Right atrium auricular region (tissue), 2 donors: Measurements from ENCODE around the gene PPM1H. TPM values are rescaled to one million over a fixed set of nuclear protein-coding genes. Genes with fewer than 3 reads are reported as not detected.

Experiments
- DNase-seq: peaks from one replicate; pipeline ENCODE4 v3.0.0-alpha.2; 2019; ENCODE audit warnings: low spot score
- H3K27ac ChIP-seq, 2 donors: fragments of 200-600 bp; sonication (generic); 1 replicate in 1 of 2; 2 replicates in 1 of 2; pipeline ENCODE4 v1.5.1; 2016 to 2019
- H3K27me3 ChIP-seq, 2 donors: fragments of 200-600 bp; sonication (generic); one replicate each; pipeline versions ENCODE4 v1.5.1 to v1.6.0; 2017 to 2019
- H3K36me3 ChIP-seq: fragments of 200-600 bp; sonication (generic); one replicate; pipeline ENCODE4 v1.5.1; 2016
- H3K4me1 ChIP-seq, 2 donors: fragments of 200-600 bp; sonication (generic); one replicate each; pipeline versions ENCODE4 v1.5.1 to v1.6.0; 2017 to 2019
- H3K4me3 ChIP-seq, 2 donors: fragments of 200-600 bp; sonication (generic); 1 replicate in 1 of 2; 2 replicates in 1 of 2; pipeline ENCODE4 v1.5.1; 2017 to 2019; ENCODE audit warnings: mild to moderate bottlenecking in 1 of 2, moderate library complexity in 1 of 2
- H3K9me3 ChIP-seq, 2 donors: fragments of 200-600 bp; sonication (generic); one replicate each; pipeline ENCODE4 v1.5.1; 2019
- CTCF ChIP-seq, 2 donors: fragments of 200-600 bp; sonication (generic); IDR thresholded peaks; one replicate each; pipeline ENCODE4 v1.5.1; 2019; ENCODE audit warnings: antibody characterized with exemption in 2 of 2
- total RNA-seq, 2 donors: library from RNA; depleted of rRNA; stranded (reverse); fragments of >200 nt; gene quantifications; one replicate each; pipeline ENCODE4 v1.1.0, GENCODE V29; 2016

Gene PPM1H
- total RNA-seq, 2 donors from 2014 or later = 3.1 to 5.0 TPM

- TF ChIP-seq CTCF (IDR thresholded peaks at IDR 0.05) = no peak
- Histone ChIP-seq H3K9me3 (no peaks in the 10 kb centered on the region), H3K4me3 (no peak overlapping the region), H3K27me3 (no peaks in the 10 kb centered on the region), H3K4me1 (peaks cover 0 to 34% of the 10 kb centered on the region in 2 donors), H3K36me3 (no peaks in the 10 kb centered on the region), H3K27ac (no peak overlapping the region)
- DNase-seq = no peak
Measured at GRCh38 chr12:62705846-62706245, 229.1 kb downstream of the PPM1H start.

GRCh38 chr12:62703011-62703380 lies 232.0 kb downstream of the PPM1H start:
- no peak for TF ChIP-seq CTCF (IDR thresholded peaks at IDR 0.05)
- Histone ChIP-seq H3K27ac (peak overlapping the region; percentile 47 to 70), H3K4me3 (no peak overlapping the region), H3K36me3 (no peaks in the 10 kb centered on the region), H3K4me1 (peaks cover 0 to 26% of the 10 kb centered on the region in 2 donors), H3K27me3 (no peaks in the 10 kb centered on the region), H3K9me3 (no peaks in the 10 kb centered on the region)
- DNase-seq = no peak

DNA sequence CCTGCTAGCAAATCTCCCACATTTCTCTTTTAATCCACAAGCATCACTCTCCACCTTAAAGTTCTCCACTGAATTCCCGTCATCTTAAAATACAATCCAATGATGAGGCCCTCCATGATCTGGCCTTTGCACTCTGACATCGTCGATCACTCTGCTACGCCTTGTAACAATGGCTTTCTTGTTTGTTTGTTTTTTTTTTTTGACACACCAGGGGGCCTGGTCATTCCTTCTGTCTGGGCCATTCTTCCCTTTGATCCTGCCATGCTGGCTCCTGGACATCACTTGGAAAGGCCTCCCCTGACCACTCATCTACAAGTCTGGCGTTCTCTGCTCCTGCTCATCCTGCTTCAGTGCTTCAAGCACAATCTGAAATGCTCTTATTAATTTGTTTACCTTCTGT lies 233.5 kb downstream of the PPM1H start:
- no peaks in the 10 kb centered on the region for H3K9me3 ChIP-seq
- H3K27me3 ChIP-seq = no peaks in the 10 kb centered on the region
- H3K36me3 ChIP-seq = no peaks in the 10 kb centered on the region
- H3K4me3 ChIP-seq = no peak overlapping the region
- DNase-seq = no peak
- no peak overlapping the region for H3K27ac ChIP-seq
- peaks cover 0 to 26% of the 10 kb centered on the region in 2 donors for H3K4me1 ChIP-seq
- no peak for TF ChIP-seq CTCF (IDR thresholded peaks at IDR 0.05)

DNA sequence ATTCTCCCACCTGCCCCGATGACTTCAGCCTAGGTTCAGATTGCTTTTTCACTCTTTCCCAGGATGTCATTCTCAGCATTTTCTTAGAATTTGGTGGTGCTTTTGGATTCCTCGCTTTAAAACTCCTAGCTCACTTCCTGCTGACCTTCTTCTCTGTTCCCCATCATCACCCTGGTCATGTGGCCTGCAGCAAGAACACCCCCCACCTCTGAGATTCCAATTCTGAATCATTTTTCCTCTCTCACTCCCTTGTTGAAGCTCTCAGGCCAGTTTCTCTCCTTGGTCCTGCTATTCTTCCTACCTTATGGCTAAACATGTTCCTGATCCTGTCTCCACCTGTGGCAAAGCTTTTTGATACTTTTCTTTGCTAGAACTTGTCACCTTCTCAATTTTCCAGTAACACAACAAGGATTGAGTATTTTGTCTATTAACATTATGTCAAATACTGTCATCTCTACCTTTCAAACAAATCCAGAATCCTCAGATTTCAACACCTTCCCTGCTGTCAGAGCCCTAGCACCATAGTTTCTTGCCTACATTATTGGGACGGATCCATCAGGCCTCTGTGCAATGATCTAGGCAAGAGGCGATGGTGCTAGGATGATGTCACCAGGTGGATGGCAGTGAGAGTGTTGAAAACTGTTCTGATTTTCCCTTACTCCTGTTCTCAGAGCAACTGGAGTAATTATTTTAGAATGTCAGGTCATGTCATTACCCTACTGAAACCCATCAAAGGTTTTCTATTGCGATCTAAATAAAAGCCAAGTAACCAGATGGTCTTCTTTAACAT lies 234.7 kb downstream of the PPM1H start:
- Histone ChIP-seq H3K27ac (no peak overlapping the region), H3K9me3 (no peaks in the 10 kb centered on the region), H3K4me3 (no peak overlapping the region), H3K27me3 (no peaks in the 10 kb centered on the region), H3K4me1 (peaks cover 0 to 26% of the 10 kb centered on the region in 2 donors), H3K36me3 (no peaks in the 10 kb centered on the region)
- no peak for TF ChIP-seq CTCF (IDR thresholded peaks at IDR 0.05)
- DNase-seq = no peak

- no peaks in the 10 kb centered on the region for H3K9me3 ChIP-seq
- H3K27ac ChIP-seq = no peak overlapping the region
- no peaks in the 10 kb centered on the region for H3K36me3 ChIP-seq
- no peak for TF ChIP-seq CTCF (IDR thresholded peaks at IDR 0.05)
- H3K27me3 ChIP-seq = no peaks in the 10 kb centered on the region
- H3K4me3 ChIP-seq = no peak overlapping the region
- peaks cover 0 to 16% of the 10 kb centered on the region in 2 donors for H3K4me1 ChIP-seq
- DNase-seq = no peak
Measured at GRCh38 chr12:62698701-62699101, 236.2 kb downstream of the PPM1H start.

GRCh38 chr12:62697893-62698292 lies 237.1 kb downstream of the PPM1H start:
- no peak overlapping the region for H3K4me3 ChIP-seq
- H3K27me3 ChIP-seq = no peaks in the 10 kb centered on the region
- no peaks in the 10 kb centered on the region for H3K36me3 ChIP-seq
- no peak for TF ChIP-seq CTCF (IDR thresholded peaks at IDR 0.05)
- peak overlapping the region in 1 of 2 donors; percentile 35 for H3K27ac ChIP-seq
- no peaks in the 10 kb centered on the region for H3K9me3 ChIP-seq
- DNase-seq = no peak
- H3K4me1 ChIP-seq = peaks cover 0 to 8% of the 10 kb centered on the region in 2 donors
